HCT116 (cell line): ENCODE data around the gene NR1D2. TPM values are rescaled to one million over a fixed set of nuclear protein-coding genes. Genes with fewer than 3 reads are reported as not detected.

Experiments
- ATAC-seq: fragments of 200-7000 bp; cut with Tn5 transposase; 2 replicates; pipeline ENCODE4 v1.9.1; 2020; ENCODE audit warnings: mild to moderate bottlenecking, moderate library complexity
- BruUV-seq: library from RNA; stranded (reverse); fragments of 400-500 nt; replicated peaks from 2 replicates; lab custom pipeline; 2021; lab: Mats Ljungman, UMichigan
- CTCF ChIA-PET: fragments of 300-600 bp; sonication (Branson Sonifier 250); formaldehyde crosslinking; loops from one replicate; lab custom pipeline; 2021; ENCODE audit warnings: antibody characterized with exemption; lab: Charles Lee
- POLR2A ChIA-PET: fragments of 300-600, 350-600 bp; sonication (Branson Sonifier 250); formaldehyde crosslinking; loops from one replicate; lab custom pipeline; 2021; ENCODE audit warnings: antibody characterized with exemption; lab: Charles Lee
- RAD21 ChIA-PET, 2 experiments: fragments of 300-600 bp; sonication (Branson Sonifier 250); formaldehyde crosslinking; loops; one replicate each; lab custom pipeline; 2023; ENCODE audit warnings: low total read pairs in 2 of 2; ENCODE audit not compliant: uncharacterized antibody in 2 of 2, unreplicated experiment in 2 of 2, low non-redundant PET in 1 of 2; lab: Charles Lee
- DNase-seq: peaks from one replicate; pipeline ENCODE4 v3.0.0-alpha.2; 2010; ENCODE audit warnings: low read depth, low spot score
- H2AFZ ChIP-seq: fragments of 200-600 bp; shearing (Covaris generic), sonication (generic); 2 replicates; pipeline ENCODE4 v1.6.1; 2017; ENCODE audit warnings: low read depth, mixed run types, mixed read lengths, antibody characterized with exemption, low read length; ENCODE audit not compliant: poor library complexity, severe bottlenecking
- H3K27ac ChIP-seq: 2 replicates; pipeline ENCODE4 v1.5.1; 2012; ENCODE audit warnings: low read depth, low read length
- H3K27me3 ChIP-seq: fragments of 200-600 bp; sonication (generic); 2 replicates; pipeline ENCODE4 v1.6.1; 2016; ENCODE audit warnings: mixed run types, low read length, mixed read lengths; ENCODE audit not compliant: insufficient read depth
- H3K36me3 ChIP-seq, 2 experiments: fragments of 200-500 bp in 1 of 2; fragments of 200-600 bp in 1 of 2; sonication (Bioruptor generic) in 1 of 2; sonication (generic) in 1 of 2; 2 replicates each; pipeline versions ENCODE4 v1.5.1 to v1.6.1; 2014 to 2016; ENCODE audit warnings: low read length in 2 of 2, inconsistent platforms in 1 of 2, mixed read lengths in 1 of 2, mixed run types in 1 of 2; ENCODE audit not compliant: insufficient read depth in 2 of 2, control insufficient read depth in 1 of 2
- H3K4me1 ChIP-seq, 2 experiments: fragments of 200-600 bp in 1 of 2; sonication (generic) in 1 of 2; 2 replicates each; pipeline versions ENCODE4 v1.5.1 to v1.6.1; 2012 to 2017; ENCODE audit warnings: low read length in 2 of 2, inconsistent platforms in 1 of 2, mild to moderate bottlenecking in 1 of 2, mixed read lengths in 1 of 2, mixed run types in 1 of 2, moderate library complexity in 1 of 2; ENCODE audit not compliant: insufficient read depth in 2 of 2, control insufficient read depth in 1 of 2
- H3K4me2 ChIP-seq: fragments of 200-600 bp; sonication (generic); 2 replicates; pipeline ENCODE4 v1.6.1; 2017; ENCODE audit warnings: mixed run types, low read length, mixed read lengths
- H3K4me3 ChIP-seq, 2 experiments: fragments of 200-600 bp in 1 of 2; sonication (generic) in 1 of 2; replicated peaks in 1 of 2; 2 replicates each; pipeline ENCODE4 v1.5.1; 2011 to 2016; ENCODE audit warnings: low read length in 2 of 2, control low read depth in 1 of 2, low read depth in 1 of 2, mild to moderate bottlenecking in 1 of 2, mixed read lengths in 1 of 2, mixed run types in 1 of 2
- H3K79me2 ChIP-seq: fragments of 200-600 bp; sonication (generic); 2 replicates; pipeline ENCODE4 v1.6.1; 2017; ENCODE audit warnings: mild to moderate bottlenecking, mixed run types, low read length, moderate library complexity, mixed read lengths; ENCODE audit not compliant: insufficient read depth
- H3K9ac ChIP-seq: fragments of 200-600 bp; sonication (generic); 2 replicates; pipeline ENCODE4 v1.6.1; 2016; ENCODE audit warnings: low read length, mixed read lengths
- H3K9me2 ChIP-seq: fragments of 200-600 bp; sonication (generic), shearing (Covaris generic); 2 replicates; pipeline ENCODE4 v1.6.1; 2017; ENCODE audit warnings: mixed run types, mild to moderate bottlenecking, moderate library complexity; ENCODE audit not compliant: insufficient read depth
- H3K9me3 ChIP-seq, 2 experiments: fragments of 200-500 bp in 1 of 2; fragments of 200-600 bp in 1 of 2; sonication (Bioruptor generic) in 1 of 2; sonication (generic) in 1 of 2; 2 replicates each; pipeline ENCODE4 v1.6.1; 2014 to 2017; ENCODE audit warnings: low read length in 2 of 2, mixed read lengths in 2 of 2, inconsistent platforms in 1 of 2, low read depth in 1 of 2, mild to moderate bottlenecking in 1 of 2, mixed run types in 1 of 2, moderate library complexity in 1 of 2; ENCODE audit not compliant: control insufficient read depth in 1 of 2, insufficient read depth in 1 of 2
- H4K20me1 ChIP-seq: fragments of 200-600 bp; sonication (generic), shearing (Covaris generic); 2 replicates; pipeline ENCODE4 v1.6.1; 2017; ENCODE audit warnings: mixed run types, mild to moderate bottlenecking, moderate library complexity; ENCODE audit not compliant: insufficient read depth
- ATF3 ChIP-seq: IDR thresholded peaks from 2 replicates; pipeline ENCODE4 v1.6.1; 2012
- CTCF ChIP-seq, 3 experiments: fragments of 200-600 bp in 1 of 3; sonication (generic) in 1 of 3; IDR thresholded peaks in 2 of 3; conservative IDR thresholded peaks in 1 of 3; 2 replicates each; pipeline ENCODE4 v1.5.1; 2012 to 2017; ENCODE audit warnings: low read depth in 2 of 3, low read length in 2 of 3, antibody characterized with exemption in 1 of 3, borderline replicate concordance in 1 of 3, control low read depth in 1 of 3, mild to moderate bottlenecking in 1 of 3, mixed read lengths in 1 of 3, mixed run types in 1 of 3, moderate library complexity in 1 of 3; ENCODE audit not compliant: insufficient read depth in 1 of 3
- EGR1 ChIP-seq: IDR thresholded peaks from 2 replicates; pipeline ENCODE4 v1.6.1; 2012; ENCODE audit warnings: low read depth
- EZH2 ChIP-seq: fragments of 200-600 bp; sonication (generic); IDR thresholded peaks from 2 replicates; pipeline ENCODE4 v1.6.1; 2017; ENCODE audit warnings: antibody characterized with exemption, mixed run types
- EZH2phosphoT487 ChIP-seq: fragments of 200-600 bp; IDR thresholded peaks from 2 replicates; pipeline ENCODE4 v1.6.1; 2018; ENCODE audit warnings: antibody characterized with exemption, borderline replicate concordance
- FOSL1 ChIP-seq: IDR thresholded peaks from 2 replicates; pipeline ENCODE4 v1.6.1; 2012; ENCODE audit warnings: low read depth
- JUND ChIP-seq: IDR thresholded peaks from 2 replicates; pipeline ENCODE4 v1.6.1; 2012
- MAX ChIP-seq: IDR thresholded peaks from 2 replicates; pipeline ENCODE4 v1.6.1; 2012
- RAD21 ChIP-seq: IDR thresholded peaks from 2 replicates; pipeline ENCODE4 v1.6.1; 2012; ENCODE audit warnings: low read depth, mild to moderate bottlenecking
- YY1 ChIP-seq: IDR thresholded peaks from 2 replicates; pipeline ENCODE4 v1.6.1; 2011; ENCODE audit warnings: low read length, low read depth, moderate library complexity, mild to moderate bottlenecking; ENCODE audit not compliant: insufficient replicate concordance; ENCODE audit errors: extremely low read depth
- intact Hi-C: fragments of 100-400 bp; cut with micrococcal nuclease; formaldehyde crosslinking; loops from 2 replicates; pipeline ENCODE4 v1.10.0; 2022
- total RNA-seq: library from RNA; stranded (reverse); gene quantifications from one replicate; pipeline ENCODE4 v1.2.1, GENCODE V29; 2021; ENCODE audit not compliant: unreplicated experiment

The NR1D2 gene
- total RNA-seq, 1 experiment from 2014 or later, result 60.9 TPM

GRCh38 chr3:23952646-23953045, 7.6 kb downstream of the NR1D2 start:
- H3K27me3 ChIP-seq, result no peaks in the 10 kb centered on the region
- ATAC-seq, result no peak
- intact Hi-C loops, result no loop called here
- peaks cover 19% of the 10 kb centered on the region; the same call in 1 of the 2 replicates for H4K20me1 ChIP-seq
- no peak overlapping the region for H3K27ac ChIP-seq
- DNase-seq, result no peak
- BruUV-seq, result no TSS peak
- H3K4me1 ChIP-seq, result peaks cover 27 to 48% of the 10 kb centered on the region in 2 experiments
- H2AFZ ChIP-seq, result no peak overlapping the region
- no peaks in the 10 kb centered on the region for H3K9me3 ChIP-seq
- H3K79me2 ChIP-seq, result peaks cover 94% of the 10 kb centered on the region
- no peak overlapping the region for H3K4me2 ChIP-seq
- H3K4me3 ChIP-seq, result no peak overlapping the region
- H3K9me2 ChIP-seq, result no peaks in the 10 kb centered on the region
- ChIA-PET POLR2A (interaction anchor here (0.7 kb wide), 1 partner anchor 245 kb away, joined by 4 read pairs; no protein-coding TSS in a partner anchor), RAD21 (no interaction called here), CTCF (no interaction called here)
- no peak overlapping the region for H3K9ac ChIP-seq
- H3K36me3 ChIP-seq, result peaks cover 4 to 5% of the 10 kb centered on the region in 2 experiments; a peak in 2 of 4 replicates
- TF ChIP-seq EZH2 (no peak), ATF3 (no peak), FOSL1 (no peak), CTCF (IDR thresholded peaks at IDR 0.05 in 2 of 3, conservative IDR thresholded peaks at IDR 0.05 in 1 of 3; ENCODE audit: borderline replicate concordance in 1 of 3, insufficient read depth in 1 of 3, low read depth in 2 of 3, low read length in 2 of 3) (no peak), EGR1 (no peak), JUND (no peak), YY1 (no peak), RAD21 (no peak), EZH2phosphoT487 (no peak), MAX (no peak)
- TF ChIP-seq, all 23 proteins: peak for 0
